ENCODE data around the gene RHOD.

- TF ChIP-seq POLR2AphosphoS5 (IDR thresholded peaks at IDR 0.05; ENCODE audit: low read depth, low read length) (no peak), POLR2A (IDR thresholded peaks at IDR 0.05; ENCODE audit: low read depth, low read length) (no peak), TAF1 (IDR thresholded peaks at IDR 0.05; ENCODE audit: borderline replicate concordance, low read depth, low read length) (no peak)
Observed at GRCh38 chr11:67060111-67060522, 3.5 kb downstream of the RHOD start.
